DND-41 (cell line): Measurements from ENCODE around the gene PTPRZ1.

Experiments
- ATAC-seq: fragments of 200-7000 bp; cut with Tn5 transposase; 3 replicates; pipeline ENCODE4 v1.9.1; 2021; ENCODE audit warnings: low read depth; ENCODE audit not compliant: insufficient read depth
- DNase-seq: peaks from one replicate; pipeline ENCODE4 v3.0.0-alpha.2; 2020
- H2AFZ ChIP-seq: 2 replicates; pipeline ENCODE4 v1.6.0; 2012; ENCODE audit warnings: low read depth, low read length
- H3K27ac ChIP-seq: 2 replicates; pipeline ENCODE4 v1.5.1; 2012; ENCODE audit warnings: low read length, inconsistent platforms
- H3K27me3 ChIP-seq: fragments of 200-600 bp; sonication (generic); 2 replicates; pipeline ENCODE4 v1.6.0; 2012; ENCODE audit warnings: low read length, mild to moderate bottlenecking, inconsistent platforms; ENCODE audit not compliant: insufficient read depth, poor library complexity
- H3K36me3 ChIP-seq: 2 replicates; pipeline ENCODE4 v1.5.1; 2012; ENCODE audit warnings: low read length, inconsistent platforms; ENCODE audit not compliant: insufficient read depth
- H3K4me1 ChIP-seq: 2 replicates; pipeline ENCODE4 v1.5.1; 2012; ENCODE audit warnings: mild to moderate bottlenecking, low read length; ENCODE audit not compliant: insufficient read depth
- H3K4me2 ChIP-seq: 2 replicates; pipeline ENCODE4 v1.6.0; 2012; ENCODE audit warnings: mild to moderate bottlenecking, moderate library complexity, low read length, inconsistent platforms; ENCODE audit not compliant: insufficient read depth
- H3K4me3 ChIP-seq, 2 experiments: fragments of 200-600 bp in 1 of 2; shearing (Covaris generic) in 1 of 2; 2 replicates each; pipeline ENCODE4 v1.5.1; 2012 to 2016; ENCODE audit warnings: inconsistent platforms in 2 of 2, low read length in 2 of 2, mild to moderate bottlenecking in 2 of 2, low read depth in 1 of 2, moderate library complexity in 1 of 2
- H3K79me2 ChIP-seq: 2 replicates; pipeline ENCODE4 v1.6.0; 2012; ENCODE audit warnings: low read length, inconsistent platforms; ENCODE audit not compliant: insufficient read depth
- H3K9ac ChIP-seq: 2 replicates; pipeline ENCODE4 v1.6.0; 2012; ENCODE audit warnings: low read depth, mild to moderate bottlenecking, inconsistent platforms, low read length, moderate library complexity
- H3K9me3 ChIP-seq: 2 replicates; pipeline ENCODE4 v1.5.1; 2012; ENCODE audit warnings: low read length, moderate library complexity, mild to moderate bottlenecking, inconsistent platforms; ENCODE audit not compliant: insufficient read depth, severe bottlenecking
- H4K20me1 ChIP-seq: 2 replicates; pipeline ENCODE4 v1.6.0; 2012; ENCODE audit warnings: low read length; ENCODE audit not compliant: insufficient read depth
- CTCF ChIP-seq: IDR thresholded peaks from 2 replicates; pipeline ENCODE4 v1.5.1; 2012; ENCODE audit warnings: borderline replicate concordance, low read length, moderate library complexity, mild to moderate bottlenecking; ENCODE audit not compliant: poor library complexity, severe bottlenecking; ENCODE audit errors: extremely low read depth
- EZH2 ChIP-seq: IDR thresholded peaks from 3 replicates; pipeline ENCODE4 v1.6.1; 2012; ENCODE audit warnings: borderline replicate concordance, low read depth, mild to moderate bottlenecking, moderate library complexity, low read length, inconsistent platforms; ENCODE audit not compliant: severe bottlenecking

PTPRZ1 gene

GRCh38 chr7:122035876-122036275 is 162.9 kb downstream of the PTPRZ1 start:
- ATAC-seq, result no peak
- no peaks in the 10 kb centered on the region for H3K36me3 ChIP-seq

GRCh38 chr7:122038134-122038533 is 165.2 kb downstream of the PTPRZ1 start:
- DNase-seq, result no peak
- Histone ChIP-seq H3K27ac (no peak overlapping the region), H3K36me3 (no peaks in the 10 kb centered on the region), H3K4me2 (no peak overlapping the region), H3K4me1 (no peaks in the 10 kb centered on the region), H3K27me3 (no peaks in the 10 kb centered on the region), H4K20me1 (no peaks in the 10 kb centered on the region), H3K79me2 (no peaks in the 10 kb centered on the region), H2AFZ (no peak overlapping the region), H3K4me3 (no peak overlapping the region), H3K9me3 (no peaks in the 10 kb centered on the region), H3K9ac (no peak overlapping the region)
- ATAC-seq, result no peak
- no peak for TF ChIP-seq CTCF

More at GRCh38 chr7:122035876-122036275, 162.9 kb downstream of the PTPRZ1 start:
- Histone ChIP-seq H4K20me1 (no peaks in the 10 kb centered on the region), H3K27ac (no peak overlapping the region), H3K27me3 (no peaks in the 10 kb centered on the region), H3K4me1 (no peaks in the 10 kb centered on the region), H2AFZ (no peak overlapping the region), H3K79me2 (no peaks in the 10 kb centered on the region), H3K9me3 (no peaks in the 10 kb centered on the region), H3K4me3 (no peak overlapping the region), H3K9ac (no peak overlapping the region), H3K4me2 (no peak overlapping the region)
- DNase-seq, result no peak
- no peak for TF ChIP-seq EZH2
- TF ChIP-seq CTCF, result no peak

DNA sequence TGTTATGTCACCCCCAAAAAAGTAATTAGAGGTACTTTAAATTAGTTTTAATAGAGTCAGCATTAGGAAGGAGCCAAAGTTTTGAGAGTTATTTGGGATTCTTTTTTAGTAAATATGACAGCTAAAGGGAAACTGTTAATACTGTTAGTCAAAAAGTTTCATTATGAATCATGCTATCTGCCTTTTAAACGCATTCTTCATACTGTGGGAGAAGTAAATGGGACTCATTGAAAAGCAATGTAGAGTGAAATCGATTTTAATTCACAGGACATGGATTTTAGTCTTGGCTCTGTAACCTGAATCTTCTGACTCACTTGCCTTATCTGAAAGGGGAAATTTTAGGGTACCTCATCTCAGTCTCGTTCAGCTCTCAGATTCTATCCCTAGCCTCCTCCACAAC is 165.9 kb downstream of the PTPRZ1 start:
- DNase-seq (no peak), ATAC-seq (no peak)
- TF ChIP-seq CTCF, result no peak
- TF ChIP-seq EZH2, result no peak
- Histone ChIP-seq H2AFZ (no peak overlapping the region), H3K4me1 (no peaks in the 10 kb centered on the region), H4K20me1 (no peaks in the 10 kb centered on the region), H3K36me3 (no peaks in the 10 kb centered on the region), H3K4me3 (no peak overlapping the region), H3K9ac (no peak overlapping the region), H3K4me2 (no peak overlapping the region), H3K27me3 (no peaks in the 10 kb centered on the region), H3K9me3 (no peaks in the 10 kb centered on the region), H3K27ac (no peak overlapping the region), H3K79me2 (no peaks in the 10 kb centered on the region)

- Histone ChIP-seq H4K20me1 (no peaks in the 10 kb centered on the region), H3K79me2 (no peaks in the 10 kb centered on the region), H3K36me3 (no peaks in the 10 kb centered on the region), H2AFZ (no peak overlapping the region), H3K27ac (no peak overlapping the region), H3K4me1 (no peaks in the 10 kb centered on the region), H3K9ac (no peak overlapping the region), H3K4me3 (no peak overlapping the region), H3K27me3 (no peaks in the 10 kb centered on the region), H3K4me2 (no peak overlapping the region), H3K9me3 (no peaks in the 10 kb centered on the region)
- ATAC-seq, result no peak
- no peak for DNase-seq
- no peak for TF ChIP-seq EZH2
- TF ChIP-seq CTCF, result no peak
Measured at GRCh38 chr7:122040147-122040546, 167.2 kb downstream of the PTPRZ1 start.
